ENCODE results near the gene ZBTB4. TPM values are rescaled to one million over a fixed set of nuclear protein-coding genes. Genes with fewer than 3 reads are reported as not detected.
A peak's percentile ranks its signal among the peaks of the same experiment; 100 is the strongest.

Gene ZBTB4
- total RNA-seq, 1 experiment from 2014 or later = 17.1 TPM

DNA sequence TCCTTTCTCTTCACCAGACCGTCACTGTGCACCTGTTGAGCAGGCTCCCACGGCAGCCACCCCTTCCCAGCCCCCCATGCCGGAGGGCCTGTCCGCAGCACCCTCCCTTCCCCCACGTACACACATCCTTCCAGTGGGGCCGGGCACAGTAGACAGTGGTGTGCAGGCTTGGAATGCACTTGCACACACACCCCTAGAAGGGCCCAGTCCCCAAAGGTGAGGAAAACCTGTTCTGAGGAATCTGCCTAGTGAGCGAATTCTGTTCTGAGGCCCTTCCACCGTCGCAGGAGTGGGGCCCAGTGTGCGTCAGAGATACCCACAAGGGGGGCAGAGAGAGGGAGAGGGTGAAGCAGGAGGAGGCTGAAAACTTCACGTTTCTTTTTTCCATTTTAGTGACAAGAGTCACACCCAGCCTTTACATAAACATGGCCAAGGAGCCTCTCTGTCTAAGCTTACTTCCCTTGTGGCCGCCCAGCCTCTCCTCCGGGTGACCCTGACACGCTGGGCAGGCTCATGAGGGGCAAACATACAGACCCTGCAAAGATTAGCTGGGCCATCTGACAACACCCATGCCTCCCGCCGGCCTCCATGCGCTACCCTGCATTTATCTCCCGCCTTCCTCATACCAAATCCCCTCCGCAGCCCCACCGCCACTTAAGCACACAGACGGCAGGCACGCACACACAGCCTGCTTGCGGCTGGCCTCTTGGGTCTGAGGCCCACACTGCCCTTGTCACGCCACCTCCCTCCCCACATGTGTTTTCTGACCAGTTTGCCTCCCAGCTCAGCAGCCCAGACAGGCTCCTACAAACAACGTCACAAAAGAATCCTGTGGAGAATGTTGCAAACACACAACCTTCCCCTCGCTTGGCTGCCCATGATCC is 1.8 kb downstream of the ZBTB4 start:
- no peak for ATAC-seq

More for the DNA sequence above, 1.8 kb downstream of the ZBTB4 start:
- POLR2A ChIA-PET = interaction anchor here (0.9 kb wide), 1 partner anchor 32 kb away, joined by 3 read pairs; no protein-coding TSS in a partner anchor
- Histone ChIP-seq H3K4me2 (ENCODE audit: low read length) (peak overlapping the region; percentile 100), H2AFZ (ENCODE audit: low read depth, low read length, poor library complexity, severe bottlenecking) (no peak overlapping the region), H3K4me1 (ENCODE audit: control insufficient read depth in 1 of 2, insufficient read depth in 2 of 2, low read length in 2 of 2) (peaks cover 25 to 54% of the 10 kb centered on the region in 2 experiments), H3K9me3 (ENCODE audit: control insufficient read depth in 1 of 2, insufficient read depth in 1 of 2, low read depth in 1 of 2, low read length in 2 of 2) (no peaks in the 10 kb centered on the region), H3K9ac (ENCODE audit: low read length) (peak overlapping the region; percentile 89; the same call in 1 of the 2 replicates), H3K4me3 (replicated peaks in 1 of 2; ENCODE audit: low read depth in 1 of 2, low read length in 2 of 2) (no peak overlapping the region), H4K20me1 (ENCODE audit: insufficient read depth) (no peaks in the 10 kb centered on the region), H3K36me3 (ENCODE audit: control insufficient read depth in 1 of 2, insufficient read depth in 2 of 2, low read length in 2 of 2) (no peaks in the 10 kb centered on the region), H3K27me3 (ENCODE audit: insufficient read depth, low read length) (no peaks in the 10 kb centered on the region), H3K27ac (ENCODE audit: low read depth, low read length) (peak overlapping the region; percentile 11; the same call in 1 of the 2 replicates), H3K79me2 (ENCODE audit: insufficient read depth, low read length) (peaks cover 36% of the 10 kb centered on the region), H3K9me2 (ENCODE audit: insufficient read depth) (no peaks in the 10 kb centered on the region)
- intact Hi-C loops (cut with micrococcal nuclease) = loop anchor here (2.0 kb wide), 1 partner anchor 121 kb away; no protein-coding TSS in a partner anchor
- CTCF ChIA-PET = no interaction called here
- DNase-seq (ENCODE audit: low read depth, low spot score) = no peak
- TF ChIP-seq SIN3A (IDR thresholded peaks at IDR 0.05; ENCODE audit: low read depth) (no peak), EGR1 (IDR thresholded peaks at IDR 0.05; ENCODE audit: low read depth) (no peak), CEBPB (IDR thresholded peaks at IDR 0.05; ENCODE audit: low read depth) (no peak), TCF7L2 (IDR thresholded peaks at IDR 0.05; ENCODE audit: borderline replicate concordance, extremely low read depth, insufficient read depth, insufficient read length) (no peak), SP1 (IDR thresholded peaks at IDR 0.05; ENCODE audit: low read depth) (no peak), POLR2AphosphoS5 (IDR thresholded peaks at IDR 0.05; ENCODE audit: low read depth, low read length) (no peak), ELF1 (IDR thresholded peaks at IDR 0.05; ENCODE audit: borderline replicate concordance, low read depth) (no peak), ZFX (IDR thresholded peaks at IDR 0.05) (no peak), SRF (IDR thresholded peaks at IDR 0.05; ENCODE audit: low read depth) (no peak), CBX3 (IDR thresholded peaks at IDR 0.05; ENCODE audit: low read depth) (no peak), YY1 (IDR thresholded peaks at IDR 0.05; ENCODE audit: extremely low read depth, insufficient replicate concordance, low read depth, low read length) (no peak), POLR2A (IDR thresholded peaks at IDR 0.05; ENCODE audit: borderline replicate concordance, extremely low read depth, insufficient read depth, insufficient read length) (no peak)
- TF ChIP-seq, protein P1, sequence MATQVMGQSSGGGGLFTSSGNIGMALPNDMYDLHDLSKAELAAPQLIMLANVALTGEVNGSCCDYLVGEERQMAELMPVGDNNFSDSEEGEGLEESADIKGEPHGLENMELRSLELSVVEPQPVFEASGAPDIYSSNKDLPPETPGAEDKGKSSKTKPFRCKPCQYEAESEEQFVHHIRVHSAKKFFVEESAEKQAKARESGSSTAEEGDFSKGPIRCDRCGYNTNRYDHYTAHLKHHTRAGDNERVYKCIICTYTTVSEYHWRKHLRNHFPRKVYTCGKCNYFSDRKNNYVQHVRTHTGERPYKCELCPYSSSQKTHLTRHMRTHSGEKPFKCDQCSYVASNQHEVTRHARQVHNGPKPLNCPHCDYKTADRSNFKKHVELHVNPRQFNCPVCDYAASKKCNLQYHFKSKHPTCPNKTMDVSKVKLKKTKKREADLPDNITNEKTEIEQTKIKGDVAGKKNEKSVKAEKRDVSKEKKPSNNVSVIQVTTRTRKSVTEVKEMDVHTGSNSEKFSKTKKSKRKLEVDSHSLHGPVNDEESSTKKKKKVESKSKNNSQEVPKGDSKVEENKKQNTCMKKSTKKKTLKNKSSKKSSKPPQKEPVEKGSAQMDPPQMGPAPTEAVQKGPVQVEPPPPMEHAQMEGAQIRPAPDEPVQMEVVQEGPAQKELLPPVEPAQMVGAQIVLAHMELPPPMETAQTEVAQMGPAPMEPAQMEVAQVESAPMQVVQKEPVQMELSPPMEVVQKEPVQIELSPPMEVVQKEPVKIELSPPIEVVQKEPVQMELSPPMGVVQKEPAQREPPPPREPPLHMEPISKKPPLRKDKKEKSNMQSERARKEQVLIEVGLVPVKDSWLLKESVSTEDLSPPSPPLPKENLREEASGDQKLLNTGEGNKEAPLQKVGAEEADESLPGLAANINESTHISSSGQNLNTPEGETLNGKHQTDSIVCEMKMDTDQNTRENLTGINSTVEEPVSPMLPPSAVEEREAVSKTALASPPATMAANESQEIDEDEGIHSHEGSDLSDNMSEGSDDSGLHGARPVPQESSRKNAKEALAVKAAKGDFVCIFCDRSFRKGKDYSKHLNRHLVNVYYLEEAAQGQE (IDR thresholded peaks at IDR 0.05; ENCODE audit: low read depth) = no peak
- TF ChIP-seq, protein P2, sequence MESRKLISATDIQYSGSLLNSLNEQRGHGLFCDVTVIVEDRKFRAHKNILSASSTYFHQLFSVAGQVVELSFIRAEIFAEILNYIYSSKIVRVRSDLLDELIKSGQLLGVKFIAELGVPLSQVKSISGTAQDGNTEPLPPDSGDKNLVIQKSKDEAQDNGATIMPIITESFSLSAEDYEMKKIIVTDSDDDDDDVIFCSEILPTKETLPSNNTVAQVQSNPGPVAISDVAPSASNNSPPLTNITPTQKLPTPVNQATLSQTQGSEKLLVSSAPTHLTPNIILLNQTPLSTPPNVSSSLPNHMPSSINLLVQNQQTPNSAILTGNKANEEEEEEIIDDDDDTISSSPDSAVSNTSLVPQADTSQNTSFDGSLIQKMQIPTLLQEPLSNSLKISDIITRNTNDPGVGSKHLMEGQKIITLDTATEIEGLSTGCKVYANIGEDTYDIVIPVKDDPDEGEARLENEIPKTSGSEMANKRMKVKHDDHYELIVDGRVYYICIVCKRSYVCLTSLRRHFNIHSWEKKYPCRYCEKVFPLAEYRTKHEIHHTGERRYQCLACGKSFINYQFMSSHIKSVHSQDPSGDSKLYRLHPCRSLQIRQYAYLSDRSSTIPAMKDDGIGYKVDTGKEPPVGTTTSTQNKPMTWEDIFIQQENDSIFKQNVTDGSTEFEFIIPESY (IDR thresholded peaks at IDR 0.05; ENCODE audit: extremely low read depth, insufficient replicate concordance, low read length) = no peak
- RAD21 ChIA-PET (ENCODE audit: low non-redundant PET in 1 of 2, low total read pairs in 2 of 2, uncharacterized antibody in 2 of 2, unreplicated experiment in 2 of 2) = no interaction called here
- no TSS peak for BruUV-seq (replicated peaks)

Measured in HCT116 (cell line).